T-helper 2 cell treated with Interferon-gamma antibody and Interleukin-4, amounts not matched to agents 100 ng/mL and 5 ng/mL, for 36 hours (primary cell): Measurements from ENCODE around the gene NEIL1. TPM values are rescaled to one million over a fixed set of nuclear protein-coding genes. Genes with fewer than 3 reads are reported as not detected.
"Not testable (repeated sequence)": the region's sequence is repeated elsewhere in the genome, so short reads cannot be mapped to it uniquely, and the experiment has no call there.

Source experiments
- intact Hi-C: fragments of 100-400 bp; cut with micrococcal nuclease; formaldehyde crosslinking; loops from one replicate; pipeline ENCODE4 v1.15.1; 2023
- total RNA-seq: library from RNA; stranded (reverse); gene quantifications from 2 replicates; pipeline ENCODE4 v1.2.3, GENCODE V29; 2022

NEIL1 gene
- total RNA-seq, 1 donor from 2014 or later: 1.3 TPM

GRCh38 chr15:75333654-75334419 is 13.0 kb upstream of the NEIL1 start:
- intact Hi-C loops: not testable (repeated sequence)

- intact Hi-C loops: no loop called here
Measured at GRCh38 chr15:75335313-75335704, 11.5 kb upstream of the NEIL1 start.

- intact Hi-C loops: no loop called here
Measured at GRCh38 chr15:75335705-75336355, 11.0 kb upstream of the NEIL1 start, which contains the start of gene COMMD4. COMMD4 (plus strand) TSS chr15:75336063; CDS start chr15:75336090, 27 bp downstream.

GRCh38 chr15:75338661-75339240 is 8.1 kb upstream of the NEIL1 start:
- intact Hi-C loops: no loop called here

GRCh38 chr15:75339531-75340240 is 7.2 kb upstream of the NEIL1 start:
- intact Hi-C loops: no loop called here

- intact Hi-C loops: no loop called here
Measured at GRCh38 chr15:75342221-75342620, 4.6 kb upstream of the NEIL1 start.

GRCh38 chr15:75343953-75344352 is 2.9 kb upstream of the NEIL1 start:
- intact Hi-C loops: not testable (repeated sequence)

- intact Hi-C loops: no loop called here
Measured at GRCh38 chr15:75347222-75348033, 589 bp downstream of the NEIL1 start.

GRCh38 chr15:75348034-75348561 is 1.3 kb downstream of the NEIL1 start:
- intact Hi-C loops: no loop called here

GRCh38 chr15:75348562-75349350 is 1.9 kb downstream of the NEIL1 start:
- intact Hi-C loops: no loop called here

- intact Hi-C loops: not testable (repeated sequence)
Measured at GRCh38 chr15:75349351-75349669, 2.5 kb downstream of the NEIL1 start.

- intact Hi-C loops: no loop called here
Measured at GRCh38 chr15:75349851-75350588, 3.2 kb downstream of the NEIL1 start.

- intact Hi-C loops: no loop called here
Measured at GRCh38 chr15:75350601-75351361, 3.9 kb downstream of the NEIL1 start.

GRCh38 chr15:75352186-75353080 is 5.6 kb downstream of the NEIL1 start:
- intact Hi-C loops: no loop called here

GRCh38 chr15:75353604-75354003 is 6.8 kb downstream of the NEIL1 start:
- intact Hi-C loops: no loop called here

- intact Hi-C loops: no loop called here
Measured at GRCh38 chr15:75354454-75354853, 7.6 kb downstream of the NEIL1 start.

GRCh38 chr15:75355369-75355768 is 8.5 kb downstream of the NEIL1 start:
- intact Hi-C loops: no loop called here

GRCh38 chr15:75356006-75356405 is 9.2 kb downstream of the NEIL1 start:
- intact Hi-C loops: no loop called here
